ENCODE data around the gene CDK2. TPM values are rescaled to one million over a fixed set of nuclear protein-coding genes. Genes with fewer than 3 reads are reported as not detected.

The CDK2 gene
- total and polyA plus RNA-seq, 9 of the 15 experiments (the other 6 are each of a cell fraction or from before 2014, with no cell fraction given), result 17.4 to 213 (median 109) TPM

DNA sequence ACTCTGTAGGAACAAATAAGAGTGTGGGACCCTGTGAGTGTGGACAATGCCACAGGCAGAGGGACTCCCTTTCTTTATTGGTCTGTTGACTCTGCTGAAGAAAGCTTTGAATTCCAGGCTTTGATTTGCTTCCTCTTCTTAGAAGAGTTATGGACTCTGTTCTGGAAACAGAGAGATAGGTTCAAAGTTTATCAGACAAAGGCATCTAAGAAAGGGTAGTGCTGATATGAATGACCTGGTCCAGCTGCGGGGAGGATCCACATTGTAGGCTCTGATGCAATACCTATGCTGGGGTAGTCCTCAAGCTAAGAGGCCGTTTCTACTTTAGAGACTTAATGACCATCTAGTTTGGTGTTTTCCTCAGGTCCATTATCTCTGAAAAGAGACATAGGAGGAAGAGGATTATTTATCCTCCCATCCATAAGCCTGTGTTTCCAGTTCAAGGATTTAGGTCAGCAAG lies 43.5 kb downstream of the CDK2 start (continued):
- TF ChIP-seq JUN (IDR thresholded peaks at IDR 0.05; ENCODE audit: borderline replicate concordance, low read depth, low read length) (peak; percentile 47; the same call in 1 of the 2 replicates), JUN (CRISPR knock-in tag; IDR thresholded peaks at IDR 0.05; ENCODE audit: borderline replicate concordance) (no peak), SMAD1 (IDR thresholded peaks at IDR 0.05; ENCODE audit: low read depth, low read length, partially characterized antibody) (no peak), HDAC2 (IDR thresholded peaks at IDR 0.05) (peak; percentile 92), ZNF561 (CRISPR knock-in tag; conservative IDR thresholded peaks at IDR 0.05) (0 out of 2 replicates have a peak, but pooled peaks have one; percentile 10), TEAD4 (IDR thresholded peaks at IDR 0.05; ENCODE audit: low read length) (peak; percentile 91), TEAD4 (CRISPR knock-in tag; IDR thresholded peaks at IDR 0.05; ENCODE audit: borderline replicate concordance) (no peak), RCOR1 (IDR thresholded peaks at IDR 0.05; ENCODE audit: borderline replicate concordance in 1 of 2, low read depth in 2 of 2, low read length in 2 of 2) (peak in 1 of 2 experiments; percentile 99; a peak in 2 of 4 replicates), GATAD2A (IDR thresholded peaks at IDR 0.05) (no peak), SMARCE1 (IDR thresholded peaks at IDR 0.05) (peak; percentile 31; the same call in 1 of the 2 replicates), MCM3 (IDR thresholded peaks at IDR 0.05) (no peak), TCF3 (CRISPR knock-in tag; IDR thresholded peaks at IDR 0.05) (peak; percentile 58), TBL1XR1 (IDR thresholded peaks at IDR 0.05; ENCODE audit: low read length in 2 of 2) (peak in 1 of 2 experiments; percentile 59; a peak in 2 of 4 replicates)
- TF ChIP-seq, protein P1, sequence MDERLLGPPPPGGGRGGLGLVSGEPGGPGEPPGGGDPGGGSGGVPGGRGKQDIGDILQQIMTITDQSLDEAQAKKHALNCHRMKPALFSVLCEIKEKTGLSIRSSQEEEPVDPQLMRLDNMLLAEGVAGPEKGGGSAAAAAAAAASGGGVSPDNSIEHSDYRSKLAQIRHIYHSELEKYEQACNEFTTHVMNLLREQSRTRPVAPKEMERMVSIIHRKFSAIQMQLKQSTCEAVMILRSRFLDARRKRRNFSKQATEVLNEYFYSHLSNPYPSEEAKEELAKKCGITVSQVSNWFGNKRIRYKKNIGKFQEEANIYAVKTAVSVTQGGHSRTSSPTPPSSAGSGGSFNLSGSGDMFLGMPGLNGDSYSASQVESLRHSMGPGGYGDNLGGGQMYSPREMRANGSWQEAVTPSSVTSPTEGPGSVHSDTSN (CRISPR knock-in tag; IDR thresholded peaks at IDR 0.05; ENCODE audit: low read depth), result no peak
- TF ChIP-seq, protein P1 (tag; conservative IDR thresholded peaks at IDR 0.05; ENCODE audit: low read depth), result peak; percentile 57; the same call in 1 of the 2 replicates
- TF ChIP-seq, protein P2, sequence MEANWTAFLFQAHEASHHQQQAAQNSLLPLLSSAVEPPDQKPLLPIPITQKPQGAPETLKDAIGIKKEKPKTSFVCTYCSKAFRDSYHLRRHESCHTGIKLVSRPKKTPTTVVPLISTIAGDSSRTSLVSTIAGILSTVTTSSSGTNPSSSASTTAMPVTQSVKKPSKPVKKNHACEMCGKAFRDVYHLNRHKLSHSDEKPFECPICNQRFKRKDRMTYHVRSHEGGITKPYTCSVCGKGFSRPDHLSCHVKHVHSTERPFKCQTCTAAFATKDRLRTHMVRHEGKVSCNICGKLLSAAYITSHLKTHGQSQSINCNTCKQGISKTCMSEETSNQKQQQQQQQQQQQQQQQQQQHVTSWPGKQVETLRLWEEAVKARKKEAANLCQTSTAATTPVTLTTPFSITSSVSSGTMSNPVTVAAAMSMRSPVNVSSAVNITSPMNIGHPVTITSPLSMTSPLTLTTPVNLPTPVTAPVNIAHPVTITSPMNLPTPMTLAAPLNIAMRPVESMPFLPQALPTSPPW (CRISPR knock-in tag; IDR thresholded peaks at IDR 0.05), result peak; percentile 44; the same call in 1 of the 2 replicates
